Hepatocyte (in vitro differentiated cells): ENCODE results near the gene ZNF282. TPM values are rescaled to one million over a fixed set of nuclear protein-coding genes. Genes with fewer than 3 reads are reported as not detected.
A peak's percentile ranks its signal among the peaks of the same experiment; 100 is the strongest.

Experiments
- DNase-seq: peaks from one replicate; pipeline ENCODE4 v3.0.0-alpha.2; 2016; ENCODE audit warnings: low spot score
- H2AFZ ChIP-seq: fragments of 200-600 bp; sonication (generic); 2 replicates; pipeline ENCODE4 v1.6.0; 2016; ENCODE audit warnings: antibody characterized with exemption, mild to moderate bottlenecking
- H3K27ac ChIP-seq: fragments of 200-600 bp; sonication (generic); 2 replicates; pipeline ENCODE4 v1.5.1; 2016; ENCODE audit warnings: mild to moderate bottlenecking
- H3K27me3 ChIP-seq: fragments of 200-600 bp; sonication (generic); 2 replicates; pipeline ENCODE4 v1.6.1; 2016
- H3K36me3 ChIP-seq: fragments of 200-600 bp; sonication (generic); replicated peaks from 2 replicates; pipeline ENCODE4 v1.5.1; 2016; ENCODE audit warnings: low read depth; ENCODE audit not compliant: insufficient read depth
- H3K4me1 ChIP-seq: fragments of 200-600 bp; sonication (generic); 2 replicates; pipeline ENCODE4 v1.5.1; 2016; ENCODE audit warnings: mild to moderate bottlenecking, moderate library complexity; ENCODE audit not compliant: insufficient read depth
- H3K4me2 ChIP-seq: fragments of 200-600 bp; sonication (generic); 2 replicates; pipeline ENCODE4 v1.6.0; 2016
- H3K4me3 ChIP-seq: fragments of 200-600 bp; sonication (generic); 2 replicates; pipeline ENCODE4 v1.5.1; 2016; ENCODE audit warnings: mild to moderate bottlenecking
- H3K79me2 ChIP-seq: fragments of 200-600 bp; sonication (generic); 2 replicates; pipeline ENCODE4 v1.6.0; 2017; ENCODE audit warnings: mild to moderate bottlenecking
- H3K9me2 ChIP-seq: fragments of 200-600 bp; sonication (generic); replicated peaks from 2 replicates; pipeline ENCODE4 v1.6.0; 2017; ENCODE audit warnings: mild to moderate bottlenecking; ENCODE audit not compliant: insufficient read depth
- H3K9me3 ChIP-seq: fragments of 200-600 bp; sonication (generic); 2 replicates; pipeline ENCODE4 v1.5.1; 2016; ENCODE audit warnings: low read depth, mild to moderate bottlenecking
- H4K20me1 ChIP-seq: fragments of 200-600 bp; sonication (generic); 2 replicates; pipeline ENCODE4 v1.6.0; 2016; ENCODE audit warnings: mild to moderate bottlenecking; ENCODE audit not compliant: insufficient read depth, poor library complexity, severe bottlenecking
- EZH2 ChIP-seq: fragments of 200-600 bp; sonication (generic); IDR thresholded peaks from 2 replicates; pipeline ENCODE4 v1.6.1; 2016; ENCODE audit warnings: antibody characterized with exemption, mild to moderate bottlenecking, borderline replicate concordance
- EZH2phosphoT487 ChIP-seq: fragments of 200-600 bp; sonication (generic); IDR thresholded peaks from one replicate; pipeline ENCODE4 v1.6.1; 2018; ENCODE audit warnings: antibody characterized with exemption, mild to moderate bottlenecking, low read depth, moderate library complexity; ENCODE audit not compliant: unreplicated experiment, severe bottlenecking
- WGBS: methylation state at CpG from one replicate; pipeline ENCODE4 v1.1.6; 2016; ENCODE audit warnings: low lambda C conversion rate; ENCODE audit errors: missing lambda C conversion rate; 5-methylcytosine and 5-hydroxymethylcytosine counted together
- polyA plus RNA-seq: library from polyadenylated mRNA; unstranded; fragments of >200 nt; fragmentation: Nextera tagmentation; extraction: Ambion mirVana; gene quantifications from 2 replicates; pipeline ENCODE4 v1.2.1, GENCODE V29; 2016
- total RNA-seq: library from RNA; depleted of rRNA; stranded (reverse); fragments of >200 nt; gene quantifications from 2 replicates; pipeline ENCODE4 v1.2.3, GENCODE V29; 2014
- TF ChIP-seq, protein P1 (sequence below): fragments of 200-600 bp; sonication (generic); IDR thresholded peaks from 2 replicates; pipeline ENCODE4 v1.5.1; 2016; ENCODE audit warnings: antibody characterized with exemption, mild to moderate bottlenecking; ENCODE audit not compliant: poor library complexity

ZNF282 gene
- total and polyA plus RNA-seq, 2 experiments from 2014 or later, result 10.8 to 16.7 TPM

- H3K9me3 ChIP-seq, result no peaks in the 10 kb centered on the region
- no peaks in the 10 kb centered on the region for H4K20me1 ChIP-seq
- H3K4me3 ChIP-seq, result peak overlapping the region; percentile 78
- no peaks in the 10 kb centered on the region for H3K27me3 ChIP-seq
- H3K27ac ChIP-seq, result peak overlapping the region; percentile 87
- WGBS, result 13% methylated on average over 16 of the region's 16 CpGs
- no peaks in the 10 kb centered on the region for H3K9me2 ChIP-seq
- no peaks in the 10 kb centered on the region for H3K36me3 ChIP-seq
- peaks cover 17% of the 10 kb centered on the region for H3K79me2 ChIP-seq
- TF ChIP-seq, protein P1, sequence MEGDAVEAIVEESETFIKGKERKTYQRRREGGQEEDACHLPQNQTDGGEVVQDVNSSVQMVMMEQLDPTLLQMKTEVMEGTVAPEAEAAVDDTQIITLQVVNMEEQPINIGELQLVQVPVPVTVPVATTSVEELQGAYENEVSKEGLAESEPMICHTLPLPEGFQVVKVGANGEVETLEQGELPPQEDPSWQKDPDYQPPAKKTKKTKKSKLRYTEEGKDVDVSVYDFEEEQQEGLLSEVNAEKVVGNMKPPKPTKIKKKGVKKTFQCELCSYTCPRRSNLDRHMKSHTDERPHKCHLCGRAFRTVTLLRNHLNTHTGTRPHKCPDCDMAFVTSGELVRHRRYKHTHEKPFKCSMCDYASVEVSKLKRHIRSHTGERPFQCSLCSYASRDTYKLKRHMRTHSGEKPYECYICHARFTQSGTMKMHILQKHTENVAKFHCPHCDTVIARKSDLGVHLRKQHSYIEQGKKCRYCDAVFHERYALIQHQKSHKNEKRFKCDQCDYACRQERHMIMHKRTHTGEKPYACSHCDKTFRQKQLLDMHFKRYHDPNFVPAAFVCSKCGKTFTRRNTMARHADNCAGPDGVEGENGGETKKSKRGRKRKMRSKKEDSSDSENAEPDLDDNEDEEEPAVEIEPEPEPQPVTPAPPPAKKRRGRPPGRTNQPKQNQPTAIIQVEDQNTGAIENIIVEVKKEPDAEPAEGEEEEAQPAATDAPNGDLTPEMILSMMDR, result no peak
- H3K4me2 ChIP-seq, result peak overlapping the region; percentile 87
- DNase-seq, result peak; percentile 32
- peak overlapping the region; percentile 54 for H2AFZ ChIP-seq
- peaks cover 8% of the 10 kb centered on the region for H3K4me1 ChIP-seq
Observed at GRCh38 chr7:149261316-149261828, 66.0 kb downstream of the ZNF282 start.

GRCh38 chr7:149261829-149262617 lies 66.7 kb downstream of the ZNF282 start, which contains the start of gene ZNF783:
ZNF783 (plus strand) TSS chr7:149262196; CDS start chr7:149262334, 138 bp downstream.
- peak within 1 kb of the TSS; percentile 87 for H3K27ac ChIP-seq
- peak; percentile 95 for DNase-seq
- H3K36me3 ChIP-seq, result no peaks in the 10 kb centered on the region
- H3K9me2 ChIP-seq, result no peaks in the 10 kb centered on the region
- WGBS, result 2% methylated on average over 72 of the region's 115 CpGs
- H3K4me1 ChIP-seq, result peaks cover 8% of the 10 kb centered on the region
- H3K4me2 ChIP-seq, result peak within 1 kb of the TSS; percentile 87
- H4K20me1 ChIP-seq, result no peaks in the 10 kb centered on the region
- peak within 1 kb of the TSS; percentile 54 for H2AFZ ChIP-seq
- peak within 1 kb of the TSS; percentile 78 for H3K4me3 ChIP-seq
- H3K27me3 ChIP-seq, result no peaks in the 10 kb centered on the region
- TF ChIP-seq, protein P1, result peak; percentile 66
- no peak for TF ChIP-seq EZH2phosphoT487
- no peak for TF ChIP-seq EZH2
- peaks cover 17% of the 10 kb centered on the region for H3K79me2 ChIP-seq
- H3K9me3 ChIP-seq, result no peaks in the 10 kb centered on the region

DNA sequence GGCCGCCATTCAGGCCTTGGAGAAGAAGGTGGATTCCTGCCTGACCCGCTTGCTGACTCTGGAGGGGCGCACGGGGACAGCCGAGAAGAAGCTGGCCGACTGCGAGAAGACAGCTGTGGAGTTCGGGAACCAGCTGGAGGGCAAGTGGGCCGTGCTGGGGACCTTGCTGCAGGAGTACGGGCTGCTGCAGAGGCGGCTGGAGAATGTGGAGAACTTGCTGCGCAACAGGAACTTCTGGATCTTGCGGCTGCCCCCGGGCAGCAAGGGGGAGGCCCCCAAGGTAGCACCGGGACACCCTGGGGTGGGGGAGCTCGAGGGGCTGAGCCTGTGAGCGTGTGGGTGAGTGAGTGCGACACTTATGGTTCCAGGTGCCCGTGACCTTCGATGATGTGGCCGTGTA lies 71.1 kb downstream of the ZNF282 start:
- DNase-seq, result no peak
- Histone ChIP-seq H3K4me2 (no peak overlapping the region), H3K27me3 (no peaks in the 10 kb centered on the region), H3K79me2 (peaks cover 17% of the 10 kb centered on the region), H2AFZ (no peak overlapping the region), H3K9me2 (no peaks in the 10 kb centered on the region), H3K4me3 (no peak overlapping the region), H3K4me1 (peaks cover 8% of the 10 kb centered on the region), H3K36me3 (no peaks in the 10 kb centered on the region), H3K27ac (no peak overlapping the region), H4K20me1 (no peaks in the 10 kb centered on the region), H3K9me3 (no peaks in the 10 kb centered on the region)
- WGBS, result 96% methylated on average over 21 of the region's 21 CpGs
- no peak for TF ChIP-seq EZH2phosphoT487
- TF ChIP-seq EZH2, result no peak
- TF ChIP-seq, protein P1, result no peak
